Measurements from ENCODE around the gene HAPSTR1.
A peak's percentile ranks its signal among the peaks of the same experiment; 100 is the strongest.
"Not testable (repeated sequence)": the region's sequence is repeated elsewhere in the genome, so short reads cannot be mapped to it uniquely, and the experiment has no call there.

Gene HAPSTR1

GRCh38 chr16:9071377-9071776 lies 20.1 kb upstream of the HAPSTR1 start:
- no peak for DNase-seq (ENCODE audit: low spot score)

- no peak for DNase-seq (ENCODE audit: low spot score)
Measured at GRCh38 chr16:9072806-9073341, 18.6 kb upstream of the HAPSTR1 start.

GRCh38 chr16:9075299-9076071 lies 16.0 kb upstream of the HAPSTR1 start:
- DNase-seq (ENCODE audit: low spot score) = no peak

DNA sequence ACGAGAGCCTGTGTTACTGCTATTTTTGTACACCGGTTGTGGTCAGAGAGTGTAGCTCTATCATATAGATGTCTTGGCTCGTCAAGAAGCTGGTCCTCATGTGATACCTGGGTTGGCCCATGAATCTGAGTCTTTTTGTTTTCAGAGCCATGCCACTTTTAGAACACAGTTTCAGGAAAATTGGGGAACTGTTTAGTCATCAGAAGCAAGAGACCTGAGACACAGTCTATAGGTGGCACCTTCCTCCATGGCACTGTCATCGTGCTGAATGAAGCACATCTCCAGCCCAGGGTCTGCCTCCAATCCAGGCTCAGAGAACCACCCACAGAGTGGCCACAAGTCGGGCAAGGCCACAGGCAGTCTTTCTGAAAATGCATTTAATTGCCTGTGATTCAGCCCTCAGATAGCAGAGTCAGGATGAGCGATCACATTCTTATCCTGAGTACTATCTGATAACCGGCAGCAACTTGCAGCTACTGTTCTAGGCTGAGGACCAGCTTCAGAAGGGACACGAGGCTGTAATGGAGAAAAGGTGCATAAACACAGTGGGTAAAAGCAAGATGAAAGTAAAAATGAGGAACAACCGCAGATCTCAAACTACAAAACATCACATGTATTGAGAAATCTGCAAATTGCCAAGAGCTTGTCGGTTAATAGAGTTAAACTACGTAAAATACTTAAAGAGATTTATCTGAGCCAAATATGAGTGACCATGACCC lies 14.2 kb upstream of the HAPSTR1 start:
- DNase-seq (ENCODE audit: low spot score) = no peak

DNA sequence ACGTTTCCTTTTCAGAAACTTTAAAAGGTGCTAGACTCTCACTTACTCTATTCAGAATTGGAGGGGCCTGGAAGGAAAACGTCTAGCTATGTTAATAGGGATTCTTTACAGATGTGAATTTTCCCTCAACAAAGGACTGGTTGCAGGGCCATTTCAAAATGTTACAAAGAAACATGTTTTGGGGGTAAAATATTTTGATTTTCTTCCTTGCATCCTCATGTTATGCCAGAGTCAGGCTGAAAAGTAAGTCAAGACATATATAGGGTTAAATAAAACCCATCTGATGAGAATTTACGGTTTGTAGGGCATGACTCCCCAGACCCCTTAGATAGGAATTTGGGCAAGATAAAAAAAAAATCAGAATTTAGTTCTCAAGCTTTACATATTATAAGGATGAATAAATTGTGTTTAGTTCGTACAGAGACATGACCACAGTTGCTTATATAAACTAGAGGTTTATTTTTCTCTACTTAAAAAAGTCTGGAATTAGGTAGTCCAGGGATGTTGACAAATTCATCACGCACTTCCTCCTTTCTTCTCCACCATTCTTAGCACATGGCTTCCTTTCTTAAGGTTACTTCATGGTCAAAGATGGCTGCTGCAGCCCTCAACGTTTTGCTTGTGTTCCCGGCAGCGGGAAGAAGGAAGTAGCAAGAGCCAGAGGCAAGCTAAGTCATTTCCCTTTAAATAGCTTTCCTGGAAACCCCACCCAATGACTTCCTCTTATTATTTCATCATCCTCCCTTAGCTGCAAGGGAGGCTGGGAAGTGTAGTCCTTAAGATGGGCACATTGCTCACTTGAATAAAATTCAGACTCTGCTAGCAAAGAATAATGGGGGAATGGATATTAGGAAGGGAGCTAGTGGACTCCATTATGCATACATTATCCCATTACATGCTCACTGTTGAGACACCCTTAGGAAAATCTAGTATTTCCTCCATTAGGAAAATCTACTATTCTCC lies 12.7 kb upstream of the HAPSTR1 start:
- peak; percentile 80 for DNase-seq (ENCODE audit: low spot score)

GRCh38 chr16:9079430-9079812 lies 12.0 kb upstream of the HAPSTR1 start:
- no peak for DNase-seq (ENCODE audit: low spot score)

DNA sequence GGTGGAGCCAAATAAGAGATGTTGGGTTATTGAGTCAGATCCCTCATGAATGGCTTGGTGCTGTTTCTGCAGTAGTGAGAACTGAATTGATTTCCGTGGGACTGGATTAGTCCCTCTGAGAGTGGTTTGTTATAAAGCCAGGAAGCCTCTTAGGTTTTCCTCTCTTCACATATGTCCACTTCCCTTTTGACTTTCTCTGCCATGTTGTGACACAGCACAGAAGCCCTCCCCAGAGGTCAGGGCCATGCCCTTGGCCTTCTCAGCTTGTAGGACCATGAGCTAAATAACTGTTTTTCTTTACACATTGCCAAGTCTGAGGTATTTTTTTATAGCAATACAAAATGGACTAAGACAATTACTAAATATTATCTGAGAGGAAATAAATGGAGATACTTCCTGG lies 10.3 kb upstream of the HAPSTR1 start:
- no peak for DNase-seq (ENCODE audit: low spot score)

DNA sequence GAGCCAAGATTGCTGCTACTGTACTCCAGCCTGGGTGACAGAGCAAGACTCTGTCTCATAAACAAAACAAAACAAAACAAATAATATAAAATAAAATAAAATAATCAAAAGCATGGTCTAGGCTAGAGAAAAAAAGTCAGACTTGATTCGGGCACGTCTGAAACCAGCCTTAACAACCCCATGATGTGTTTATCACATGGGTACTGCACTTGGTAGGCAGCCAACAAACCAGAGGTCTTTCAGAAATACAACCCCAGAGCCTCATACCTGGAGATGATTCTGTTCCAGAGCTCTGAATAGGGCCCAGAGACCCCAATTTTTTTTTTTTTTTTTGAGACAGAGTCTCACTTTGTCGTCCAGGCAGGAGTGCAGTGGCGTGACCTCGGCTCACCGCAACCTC lies 9.6 kb upstream of the HAPSTR1 start:
- no peak for DNase-seq (ENCODE audit: low spot score)

DNA sequence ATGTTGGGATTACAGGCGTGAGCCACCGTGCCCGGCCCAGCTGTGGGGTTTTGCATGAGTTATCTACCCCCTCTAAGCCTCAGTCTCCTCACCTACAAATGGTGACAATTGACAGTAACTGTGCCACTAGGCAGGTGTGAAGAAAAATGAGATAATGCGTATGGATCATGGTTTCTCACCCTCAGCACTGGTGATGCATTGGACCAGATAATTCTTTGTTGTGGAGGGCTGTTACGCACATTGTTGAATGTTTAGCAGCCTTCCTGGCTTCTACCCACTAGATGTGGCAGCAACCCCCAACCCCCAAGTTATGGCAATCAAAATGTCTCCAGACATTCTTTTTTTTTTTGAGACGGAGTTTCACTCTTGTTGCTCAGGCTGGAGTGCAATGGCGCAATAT lies 9.0 kb upstream of the HAPSTR1 start:
- DNase-seq (ENCODE audit: low spot score) = no peak

GRCh38 chr16:9087733-9088132 lies 3.7 kb upstream of the HAPSTR1 start:
- not testable (repeated sequence) for DNase-seq (ENCODE audit: low spot score)

GRCh38 chr16:9088848-9089247 lies 2.6 kb upstream of the HAPSTR1 start:
- no peak for DNase-seq (ENCODE audit: low spot score)

- no peak for DNase-seq (ENCODE audit: low spot score)
Measured at GRCh38 chr16:9089660-9090059, 1.8 kb upstream of the HAPSTR1 start.

GRCh38 chr16:9090101-9090959 lies 1.1 kb upstream of the HAPSTR1 start:
- DNase-seq (ENCODE audit: low spot score) = peak; percentile 25

- DNase-seq (ENCODE audit: low spot score) = peak; percentile 31
Measured at GRCh38 chr16:9091867-9092281, 430 bp downstream of the HAPSTR1 start.

DNA sequence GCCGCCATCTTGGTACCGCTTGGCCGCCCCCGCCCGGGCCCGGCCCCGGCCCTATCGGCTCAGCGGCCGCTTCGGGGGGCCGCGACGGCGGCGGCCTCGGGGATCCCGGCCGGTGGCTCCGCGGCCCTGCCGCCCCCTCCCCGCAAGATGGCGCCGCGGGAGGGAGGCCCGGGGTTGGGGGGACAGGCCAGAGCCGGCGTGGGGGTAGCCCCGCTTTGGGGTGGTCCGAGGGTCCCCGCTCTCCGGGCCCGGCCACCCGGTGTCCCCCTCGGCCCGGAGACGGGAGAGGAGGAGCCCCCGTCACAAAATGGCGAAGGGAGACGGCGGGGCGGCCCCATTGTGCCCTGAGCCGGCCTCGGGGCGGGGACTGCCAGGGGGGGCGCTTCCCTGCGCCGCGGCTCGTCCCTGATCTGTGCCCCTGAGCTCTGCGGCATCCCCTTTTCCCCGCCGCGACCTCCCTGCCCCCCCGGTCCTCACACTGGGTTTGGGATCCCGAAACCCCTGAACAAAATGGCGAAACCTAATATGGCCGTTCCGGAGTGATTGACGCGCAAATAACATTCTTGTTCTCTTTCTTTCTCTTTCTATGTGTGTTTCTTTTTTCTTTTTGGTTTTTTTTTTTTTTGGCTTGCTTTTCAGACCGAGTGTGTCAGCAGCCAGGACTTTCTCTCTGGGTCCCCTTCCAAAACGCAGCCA lies 986 bp downstream of the HAPSTR1 start:
- peak; percentile 15 for DNase-seq (ENCODE audit: low spot score)

GRCh38 chr16:9092978-9093344 lies 1.5 kb downstream of the HAPSTR1 start:
- peak; percentile 16 for DNase-seq (ENCODE audit: low spot score)

- DNase-seq (ENCODE audit: low spot score) = no peak
Measured at GRCh38 chr16:9094011-9094846, 2.8 kb downstream of the HAPSTR1 start.

- DNase-seq (ENCODE audit: low spot score) = no peak
Measured at GRCh38 chr16:9095171-9095570, 3.7 kb downstream of the HAPSTR1 start.

DNA sequence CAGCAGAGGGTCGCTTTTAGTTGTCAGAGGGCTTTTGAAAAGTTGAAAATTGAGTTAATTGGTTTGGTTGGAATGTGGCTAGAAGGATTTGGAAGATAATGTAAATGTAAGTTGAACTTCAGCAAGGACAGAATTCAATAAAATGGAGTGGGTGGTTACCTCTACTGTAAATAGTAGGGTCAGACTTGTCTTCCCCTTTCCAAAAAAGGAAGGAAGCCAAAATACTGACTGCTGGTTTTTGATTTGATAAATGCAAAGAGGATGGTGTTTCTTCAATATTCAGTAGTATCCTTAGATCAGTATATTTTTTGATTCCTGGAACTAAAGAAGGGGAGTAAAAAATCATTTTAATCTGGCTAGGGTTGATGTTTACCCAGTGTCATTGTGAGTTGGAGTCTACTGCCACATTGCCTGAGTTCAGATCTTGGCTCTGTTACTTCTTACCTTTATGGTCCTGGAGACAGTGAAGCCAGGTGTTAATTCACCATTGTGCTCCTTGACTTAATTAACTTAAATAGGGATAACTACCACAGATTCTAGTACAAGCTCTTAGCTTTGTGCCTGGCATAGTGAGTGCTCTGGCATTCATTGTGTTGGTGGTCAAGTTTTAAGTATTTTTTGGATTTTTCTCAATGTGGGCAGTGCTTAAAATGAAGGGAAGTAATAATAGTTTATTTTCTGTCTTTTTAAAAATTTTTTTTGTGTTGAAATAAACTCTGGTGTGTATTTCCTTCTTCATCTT lies 4.4 kb downstream of the HAPSTR1 start:
- no peak for DNase-seq (ENCODE audit: low spot score)

All from CD4-positive, alpha-beta T cell treated with Interleukin-6 at 100 ng/mL for 8 hours (primary cell).